Endothelial cell of umbilical vein (primary cell): ENCODE results near the gene ZNF543. TPM values are rescaled to one million over a fixed set of nuclear protein-coding genes. Genes with fewer than 3 reads are reported as not detected.

Experiments
- BruUV-seq: library from RNA; stranded (reverse); fragments of 400-500 nt; replicated peaks from 2 replicates; lab custom pipeline; 2021; lab: Mats Ljungman, UMichigan
- CTCF ChIA-PET: fragments of 300-600, 350-600 bp; sonication (Branson Sonifier 250); formaldehyde crosslinking; loops from one replicate; lab custom pipeline; 2021; ENCODE audit warnings: antibody characterized with exemption, inconsistent platforms; lab: Charles Lee
- POLR2A ChIA-PET: fragments of 300-600, 350-600 bp; sonication (Branson Sonifier 250); formaldehyde crosslinking; loops from one replicate; lab custom pipeline; 2021; ENCODE audit warnings: antibody characterized with exemption, inconsistent platforms; lab: Charles Lee
- DNase-seq: peaks from one replicate; pipeline ENCODE4 v3.0.0-alpha.2; 2011; ENCODE audit warnings: low read depth, low spot score
- FAIRE-seq: peaks from 2 replicates; lab custom pipeline; 2011; peaks lifted over from hg19 to GRCh38; lab: Jason Lieb, UNC
- H2AFZ ChIP-seq: 2 replicates; pipeline ENCODE4 v1.6.0; 2012; ENCODE audit warnings: low read depth, low read length, control low read depth, inconsistent platforms
- H3K27ac ChIP-seq: 2 replicates; pipeline ENCODE4 v1.5.1; 2011; ENCODE audit warnings: low read depth, mild to moderate bottlenecking, control low read depth, low read length, moderate library complexity; ENCODE audit not compliant: insufficient read depth
- H3K27me3 ChIP-seq, 2 experiments: 2 replicates each; pipeline versions ENCODE4 v1.6.0 to v1.6.1; 2011; ENCODE audit warnings: low read length in 2 of 2, mixed read lengths in 1 of 2; ENCODE audit not compliant: control insufficient read depth in 2 of 2, insufficient read depth in 2 of 2
- H3K36me3 ChIP-seq, 2 experiments: 2 replicates in 1 of 2; 3 replicates in 1 of 2; pipeline ENCODE4 v1.5.1; 2011; ENCODE audit warnings: low read length in 2 of 2, mild to moderate bottlenecking in 1 of 2, moderate library complexity in 1 of 2; ENCODE audit not compliant: control insufficient read depth in 2 of 2, insufficient read depth in 2 of 2; ENCODE audit errors: extremely low read depth in 1 of 2
- H3K4me1 ChIP-seq: 3 replicates; pipeline ENCODE4 v1.5.1; 2011; ENCODE audit warnings: mild to moderate bottlenecking, low read length; ENCODE audit not compliant: control insufficient read depth, insufficient read depth; ENCODE audit errors: extremely low read depth
- H3K4me2 ChIP-seq: 2 replicates; pipeline ENCODE4 v1.6.1; 2011; ENCODE audit warnings: low read length, control low read depth, mixed read lengths; ENCODE audit not compliant: insufficient read depth
- H3K4me3 ChIP-seq, 3 experiments: fragments of 200-600 bp in 1 of 3; sonication (generic), shearing (Covaris generic) in 1 of 3; replicated peaks in 1 of 3; 2 replicates each; pipeline ENCODE4 v1.5.1; 2011 to 2016; ENCODE audit warnings: control low read depth in 3 of 3, low read length in 3 of 3, mild to moderate bottlenecking in 2 of 3, inconsistent platforms in 1 of 3, low read depth in 1 of 3, moderate library complexity in 1 of 3; ENCODE audit not compliant: insufficient read depth in 1 of 3
- H3K79me2 ChIP-seq: 2 replicates; pipeline ENCODE4 v1.6.0; 2012; ENCODE audit warnings: low read length, inconsistent platforms; ENCODE audit not compliant: control insufficient read depth, insufficient read depth
- H3K9ac ChIP-seq: replicated peaks from 2 replicates; pipeline ENCODE3; 2011; ENCODE audit warnings: low read length, control low read depth; ENCODE audit not compliant: insufficient read depth; ENCODE audit errors: extremely low read depth
- H3K9me1 ChIP-seq: replicated peaks from 3 replicates; pipeline ENCODE4 v1.6.0; 2011; ENCODE audit warnings: mild to moderate bottlenecking, low read length; ENCODE audit not compliant: control insufficient read depth, insufficient read depth; ENCODE audit errors: extremely low read depth
- H3K9me3 ChIP-seq: replicated peaks from 2 replicates; pipeline ENCODE4 v1.5.1; 2012; ENCODE audit warnings: low read length, inconsistent platforms; ENCODE audit not compliant: control insufficient read depth, insufficient read depth
- H4K20me1 ChIP-seq: replicated peaks from 2 replicates; pipeline ENCODE3; 2011; ENCODE audit warnings: mild to moderate bottlenecking, low read length; ENCODE audit not compliant: control insufficient read depth, insufficient read depth; ENCODE audit errors: extremely low read depth
- EZH2 ChIP-seq: IDR thresholded peaks from 2 replicates; pipeline ENCODE4 v1.6.1; 2012; ENCODE audit warnings: borderline replicate concordance, low read depth, mild to moderate bottlenecking, moderate library complexity, low read length, inconsistent platforms; ENCODE audit not compliant: severe bottlenecking
- FOS ChIP-seq: IDR thresholded peaks from 2 replicates; pipeline ENCODE4 v1.6.1; 2011; ENCODE audit warnings: mild to moderate bottlenecking, low read length, moderate library complexity, borderline replicate concordance; ENCODE audit not compliant: insufficient read depth
- GATA2 ChIP-seq: IDR thresholded peaks from 2 replicates; pipeline ENCODE4 v1.7.0; 2011; ENCODE audit warnings: low read depth, mild to moderate bottlenecking, moderate library complexity, mixed read lengths, low read length; ENCODE audit not compliant: insufficient read length, insufficient read depth
- JUN ChIP-seq: IDR thresholded peaks from 2 replicates; pipeline ENCODE4 v1.6.1; 2011; ENCODE audit warnings: borderline replicate concordance, low read depth; ENCODE audit not compliant: insufficient read length, insufficient read depth
- MAX ChIP-seq: IDR thresholded peaks from 2 replicates; pipeline ENCODE4 v1.6.1; 2011; ENCODE audit not compliant: insufficient read depth, insufficient read length
- MYC ChIP-seq: IDR thresholded peaks from one replicate; pipeline ENCODE4 v1.6.1; 2011; ENCODE audit warnings: mild to moderate bottlenecking, low read depth, low read length
- POLR2A ChIP-seq: IDR thresholded peaks from 2 replicates; pipeline ENCODE4 v1.6.1; 2012; ENCODE audit warnings: low read depth, mild to moderate bottlenecking, control low read depth, low read length
- POLR2AphosphoS5 ChIP-seq: IDR thresholded peaks from 2 replicates; pipeline ENCODE4 v1.6.1; 2012; ENCODE audit warnings: low read depth, mild to moderate bottlenecking, control low read depth, low read length, moderate library complexity; ENCODE audit not compliant: insufficient read depth
- dilution Hi-C: fragments of 300-500 bp; cut with MboI; formaldehyde crosslinking; loops from one replicate; pipeline ENCODE4 v1.15.0; 2019; ENCODE audit warnings: low sequenced_read_pairs; ENCODE audit not compliant: extremely low pct_ligation_motif_present
- intact Hi-C: fragments of 100-400 bp; cut with micrococcal nuclease; formaldehyde crosslinking; loops from one replicate; pipeline ENCODE4 v1.10.0; 2022
- polyA plus RNA-seq, 4 experiments: library from polyadenylated mRNA; depleted of rRNA in 3 of 4; stranded (reverse) in 3 of 4; unstranded in 1 of 4; fragments of >200 nt; gene quantifications; 2 replicates each; pipeline versions ENCODE4 v1.2.1 to v1.2.3, GENCODE V29; 2011 to 2012; ENCODE audit warnings: missing spikeins in 1 of 4
- total RNA-seq: library from RNA; stranded (reverse); gene quantifications from 2 replicates; pipeline ENCODE4 v1.2.3, GENCODE V29; 2021
- TF ChIP-seq, protein P1 (sequence below), 2 donors: IDR thresholded peaks; 1 replicate in 1 of 2; 2 replicates in 1 of 2; pipeline ENCODE4 v1.5.1; 2011; ENCODE audit warnings: low read length in 2 of 2, mild to moderate bottlenecking in 2 of 2, moderate library complexity in 2 of 2, control low read depth in 1 of 2, inconsistent platforms in 1 of 2, low read depth in 1 of 2; ENCODE audit not compliant: insufficient read depth in 1 of 2; ENCODE audit errors: extremely low read depth in 1 of 2

Gene ZNF543
- total and polyA plus RNA-seq, 2 donors (not counting 3 experiments of a cell fraction or from before 2014, with no cell fraction given): 1.1 to 5.3 TPM

DNA sequence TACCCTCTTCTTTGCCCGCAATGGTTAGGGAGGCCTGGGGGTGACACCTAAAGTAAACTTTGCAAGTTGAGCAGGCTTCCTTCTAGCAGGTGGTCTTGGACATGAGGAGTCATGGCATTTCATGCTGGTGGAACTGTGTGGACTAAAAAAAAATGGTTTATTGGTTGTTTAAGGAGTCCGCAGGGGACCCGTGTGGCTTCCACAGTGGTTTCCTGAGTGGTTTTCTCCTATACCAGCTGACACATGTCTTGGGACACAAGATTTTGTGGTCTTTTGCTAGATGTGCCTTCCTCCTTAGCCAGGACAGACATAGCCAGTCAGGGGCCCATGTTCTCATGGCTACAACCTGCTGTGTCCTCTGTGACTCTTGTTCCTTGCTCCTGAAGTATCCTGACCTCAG lies 1.5 kb downstream of the ZNF543 start:
- ChIA-PET CTCF (no interaction called here), POLR2A (no interaction called here)
- BruUV-seq: no TSS peak
- Histone ChIP-seq H3K4me2 (peak overlapping the region; percentile 57), H4K20me1 (no peaks in the 10 kb centered on the region), H3K9me3 (no peaks in the 10 kb centered on the region), H3K79me2 (peaks cover 24% of the 10 kb centered on the region), H3K27me3 (peaks cover 7 to 15% of the 10 kb centered on the region in 2 experiments), H3K36me3 (peaks cover 3 to 20% of the 10 kb centered on the region in 2 experiments), H2AFZ (no peak overlapping the region), H3K4me3 (no peak overlapping the region), H3K9ac (no peak overlapping the region), H3K9me1 (no peaks in the 10 kb centered on the region), H3K4me1 (peaks cover 6% of the 10 kb centered on the region), H3K27ac (no peak overlapping the region)
- FAIRE-seq: no peak
- dilution Hi-C loops: no loop called here
- intact Hi-C loops: loop anchor here (5.0 kb wide), 1 partner anchor 39 kb away; the partner anchor contains the start of gene ZNF460
- TF ChIP-seq POLR2A (no peak), MAX (no peak), JUN (no peak), GATA2 (no peak), POLR2AphosphoS5 (no peak), MYC (no peak), FOS (no peak), EZH2 (no peak)
- TF ChIP-seq, protein P1, sequence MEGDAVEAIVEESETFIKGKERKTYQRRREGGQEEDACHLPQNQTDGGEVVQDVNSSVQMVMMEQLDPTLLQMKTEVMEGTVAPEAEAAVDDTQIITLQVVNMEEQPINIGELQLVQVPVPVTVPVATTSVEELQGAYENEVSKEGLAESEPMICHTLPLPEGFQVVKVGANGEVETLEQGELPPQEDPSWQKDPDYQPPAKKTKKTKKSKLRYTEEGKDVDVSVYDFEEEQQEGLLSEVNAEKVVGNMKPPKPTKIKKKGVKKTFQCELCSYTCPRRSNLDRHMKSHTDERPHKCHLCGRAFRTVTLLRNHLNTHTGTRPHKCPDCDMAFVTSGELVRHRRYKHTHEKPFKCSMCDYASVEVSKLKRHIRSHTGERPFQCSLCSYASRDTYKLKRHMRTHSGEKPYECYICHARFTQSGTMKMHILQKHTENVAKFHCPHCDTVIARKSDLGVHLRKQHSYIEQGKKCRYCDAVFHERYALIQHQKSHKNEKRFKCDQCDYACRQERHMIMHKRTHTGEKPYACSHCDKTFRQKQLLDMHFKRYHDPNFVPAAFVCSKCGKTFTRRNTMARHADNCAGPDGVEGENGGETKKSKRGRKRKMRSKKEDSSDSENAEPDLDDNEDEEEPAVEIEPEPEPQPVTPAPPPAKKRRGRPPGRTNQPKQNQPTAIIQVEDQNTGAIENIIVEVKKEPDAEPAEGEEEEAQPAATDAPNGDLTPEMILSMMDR (IDR thresholded peaks at IDR 0.05; ENCODE audit: extremely low read depth in 1 of 2, insufficient read depth in 1 of 2, low read depth in 1 of 2, low read length in 2 of 2): no peak
- no peak for DNase-seq
